Glutamatergic neuron (in vitro differentiated cells): Measurements from ENCODE around the gene AHNAK2. TPM values are rescaled to one million over a fixed set of nuclear protein-coding genes. Genes with fewer than 3 reads are reported as not detected.

Source experiments
- DNase-seq: peaks from one replicate; pipeline ENCODE4 v3.0.0; 2022
- H3K27ac Mint-ChIP-seq: one replicate; pipeline ENCODE4 v1.8.0; 2020; ENCODE audit warnings: mild to moderate bottlenecking, mixed read lengths, inconsistent platforms; ENCODE audit not compliant: unreplicated experiment
- H3K27me3 Mint-ChIP-seq: one replicate; pipeline ENCODE4 v1.8.0; 2020; ENCODE audit warnings: mild to moderate bottlenecking, moderate library complexity, mixed read lengths, inconsistent platforms; ENCODE audit not compliant: unreplicated experiment
- H3K36me3 Mint-ChIP-seq: one replicate; pipeline ENCODE4 v1.8.0; 2020; ENCODE audit warnings: mild to moderate bottlenecking, mixed read lengths, inconsistent platforms; ENCODE audit not compliant: unreplicated experiment
- H3K4me1 Mint-ChIP-seq: one replicate; pipeline ENCODE4 v1.8.0; 2020; ENCODE audit warnings: mild to moderate bottlenecking, low read depth, mixed read lengths, inconsistent platforms; ENCODE audit not compliant: unreplicated experiment
- H3K4me3 Mint-ChIP-seq: one replicate; pipeline ENCODE4 v1.8.0; 2020; ENCODE audit warnings: mild to moderate bottlenecking, mixed read lengths, inconsistent platforms; ENCODE audit not compliant: unreplicated experiment
- H3K9me3 Mint-ChIP-seq: one replicate; pipeline ENCODE4 v1.8.0; 2020; ENCODE audit warnings: mild to moderate bottlenecking, moderate library complexity, mixed read lengths, inconsistent platforms; ENCODE audit not compliant: unreplicated experiment
- total RNA-seq: library from RNA; stranded (reverse); fragmentation: NEBNext Ultra II Directional; extraction: Animal tissue kit (Norgen Biotek cat#: 25700); gene quantifications from one replicate; pipeline ENCODE4 v1.2.1, GENCODE V29; 2021; ENCODE audit not compliant: unreplicated experiment
- TF ChIP-seq, protein P1 (sequence below): fragments of 200-600 bp; sonication (generic); IDR thresholded peaks from one replicate; pipeline ENCODE4 v1.5.0; 2021; ENCODE audit not compliant: partially characterized antibody, unreplicated experiment

Gene AHNAK2
- total RNA-seq, 1 donor from 2014 or later, result 44.8 TPM

DNA sequence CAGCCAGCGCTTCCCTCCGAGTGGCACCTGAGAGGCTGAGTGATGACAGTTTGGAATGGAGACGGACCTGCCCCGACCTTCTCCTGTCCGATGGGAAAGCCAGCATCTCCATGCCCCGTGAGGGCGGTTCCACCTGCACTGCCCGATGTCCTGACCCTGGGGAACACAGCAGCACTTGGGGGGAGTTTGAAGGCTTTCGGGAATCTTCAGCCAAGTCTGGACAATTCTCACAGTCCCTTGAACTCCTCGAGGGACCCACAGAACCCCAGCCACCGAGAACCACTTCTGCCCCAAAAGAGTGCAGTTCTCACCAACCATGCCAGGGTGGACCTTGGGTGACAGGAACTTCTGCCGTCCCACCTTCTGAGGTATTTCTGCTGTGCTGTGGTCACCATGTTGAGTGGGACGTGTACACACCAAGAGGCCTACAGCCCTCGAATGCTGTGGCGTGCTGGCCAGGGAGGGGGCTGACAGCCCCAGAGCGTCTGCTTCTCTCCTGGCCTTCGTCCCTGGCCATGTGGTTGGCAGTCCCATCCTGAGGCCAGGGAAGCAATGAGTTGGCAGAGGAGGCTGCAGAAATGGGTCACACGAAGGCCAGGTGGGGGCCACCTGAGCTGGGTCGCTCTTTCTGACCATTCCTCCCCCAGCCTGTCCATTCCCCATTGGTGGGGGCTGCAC lies 8.5 kb upstream of the AHNAK2 start:
- H3K27ac Mint-ChIP-seq, result no peak overlapping the region
- H3K9me3 Mint-ChIP-seq, result peaks cover 7% of the 10 kb centered on the region
- no peak for DNase-seq
- TF ChIP-seq, protein P1, sequence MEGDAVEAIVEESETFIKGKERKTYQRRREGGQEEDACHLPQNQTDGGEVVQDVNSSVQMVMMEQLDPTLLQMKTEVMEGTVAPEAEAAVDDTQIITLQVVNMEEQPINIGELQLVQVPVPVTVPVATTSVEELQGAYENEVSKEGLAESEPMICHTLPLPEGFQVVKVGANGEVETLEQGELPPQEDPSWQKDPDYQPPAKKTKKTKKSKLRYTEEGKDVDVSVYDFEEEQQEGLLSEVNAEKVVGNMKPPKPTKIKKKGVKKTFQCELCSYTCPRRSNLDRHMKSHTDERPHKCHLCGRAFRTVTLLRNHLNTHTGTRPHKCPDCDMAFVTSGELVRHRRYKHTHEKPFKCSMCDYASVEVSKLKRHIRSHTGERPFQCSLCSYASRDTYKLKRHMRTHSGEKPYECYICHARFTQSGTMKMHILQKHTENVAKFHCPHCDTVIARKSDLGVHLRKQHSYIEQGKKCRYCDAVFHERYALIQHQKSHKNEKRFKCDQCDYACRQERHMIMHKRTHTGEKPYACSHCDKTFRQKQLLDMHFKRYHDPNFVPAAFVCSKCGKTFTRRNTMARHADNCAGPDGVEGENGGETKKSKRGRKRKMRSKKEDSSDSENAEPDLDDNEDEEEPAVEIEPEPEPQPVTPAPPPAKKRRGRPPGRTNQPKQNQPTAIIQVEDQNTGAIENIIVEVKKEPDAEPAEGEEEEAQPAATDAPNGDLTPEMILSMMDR, result no peak
- peak overlapping the region; percentile 77 for H3K4me3 Mint-ChIP-seq
- no peaks in the 10 kb centered on the region for H3K36me3 Mint-ChIP-seq
- H3K27me3 Mint-ChIP-seq, result peaks cover 12% of the 10 kb centered on the region
- H3K4me1 Mint-ChIP-seq, result peaks cover 7% of the 10 kb centered on the region

DNA sequence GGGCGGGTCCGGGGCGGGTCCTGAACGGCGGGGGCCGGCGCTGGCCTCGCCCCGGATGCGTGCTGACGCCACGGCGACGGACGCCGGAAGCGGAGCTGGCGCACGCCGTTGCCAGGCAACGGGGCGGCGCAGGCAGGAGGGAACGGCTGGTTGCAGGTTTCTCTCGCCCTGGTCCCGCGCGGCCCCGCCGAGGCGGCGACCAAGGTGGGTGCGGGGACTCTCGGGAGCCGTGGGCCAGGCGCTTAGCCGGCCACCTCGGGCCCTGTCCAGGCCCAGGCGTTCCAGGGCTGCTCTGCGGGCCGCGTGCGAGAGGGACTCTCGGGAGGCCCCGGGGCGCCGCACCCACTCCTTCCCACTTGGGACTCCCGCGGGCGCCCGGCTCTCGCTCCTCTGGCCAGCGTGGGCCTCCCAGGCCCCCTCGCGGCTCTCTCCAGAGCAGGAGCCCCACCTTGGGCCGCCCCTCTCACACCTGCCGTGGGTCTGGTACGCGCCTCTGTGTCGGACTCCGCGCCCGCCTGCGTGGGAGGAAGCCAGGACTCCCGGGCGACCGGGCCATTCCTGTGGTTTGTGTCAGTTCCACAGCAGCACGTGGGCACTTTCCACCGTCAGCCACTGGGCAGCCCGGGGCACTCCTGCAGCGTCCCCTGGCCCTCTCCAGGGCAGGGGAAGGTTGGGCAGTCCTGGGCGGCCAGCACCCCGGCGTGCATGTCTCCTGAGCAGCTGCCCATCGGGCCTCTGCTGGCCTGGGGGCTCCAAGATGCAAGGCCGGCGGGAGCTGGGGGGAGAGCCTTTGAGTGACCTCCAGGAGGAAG lies 7.7 kb upstream of the AHNAK2 start, which contains the start of gene CLBA1:
Gene CLBA1 (plus strand): TSS at position 114 of the 812 bp plus-strand sequence. CDS start 644 bp downstream, at position 758.
- Mint-ChIP-seq H3K4me1 (peaks cover 7% of the 10 kb centered on the region), H3K27ac (no peak within 1 kb of the TSS), H3K9me3 (peaks cover 7% of the 10 kb centered on the region), H3K27me3 (peaks cover 12% of the 10 kb centered on the region), H3K4me3 (peak within 1 kb of the TSS; percentile 77), H3K36me3 (no peaks in the 10 kb centered on the region)
- peak; percentile 91 for DNase-seq
- TF ChIP-seq, protein P1, result no peak

DNA sequence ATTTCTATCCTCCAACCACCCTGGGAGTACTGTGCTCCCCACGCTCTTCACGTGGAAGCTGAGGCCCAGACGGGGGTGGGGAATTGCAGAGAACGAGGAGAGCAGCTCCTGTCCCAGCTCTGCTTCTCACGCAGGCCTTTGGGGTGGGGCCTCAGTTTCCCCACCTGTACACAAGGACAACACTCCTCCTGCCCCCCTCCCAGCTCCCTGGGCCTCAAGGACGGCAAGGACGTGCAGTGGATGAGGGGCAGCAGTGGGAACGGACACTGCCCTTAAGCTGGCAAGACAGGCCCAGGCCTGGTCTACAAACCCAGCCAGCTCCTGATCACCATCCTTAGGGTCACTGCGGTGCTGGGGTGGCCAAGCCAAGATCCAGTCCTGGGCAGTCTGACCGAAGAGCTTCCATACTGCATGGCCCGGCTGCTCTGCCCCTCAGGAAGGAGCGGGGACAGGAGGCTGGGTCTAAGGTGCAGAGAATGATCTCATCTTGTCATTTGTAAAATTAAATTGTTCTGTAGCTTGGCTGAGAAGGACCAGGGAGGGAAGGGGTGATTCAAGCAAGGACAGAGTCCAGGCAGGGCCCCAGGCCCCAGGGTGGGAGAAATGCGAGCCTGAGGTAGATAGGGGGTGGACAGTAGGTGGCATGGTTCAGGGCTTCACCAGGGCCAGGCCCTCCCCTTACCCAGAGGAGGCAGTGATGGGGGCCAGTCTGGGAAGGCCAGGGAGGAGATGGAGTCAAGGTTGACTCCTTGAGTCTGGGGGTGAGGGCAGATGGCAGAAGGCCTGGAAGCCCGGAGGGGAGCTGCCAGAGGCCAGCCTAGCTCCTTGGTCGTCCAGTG lies 6.1 kb upstream of the AHNAK2 start:
- Mint-ChIP-seq H3K27ac (no peak overlapping the region), H3K9me3 (peaks cover 11% of the 10 kb centered on the region)
- DNase-seq, result no peak

DNA sequence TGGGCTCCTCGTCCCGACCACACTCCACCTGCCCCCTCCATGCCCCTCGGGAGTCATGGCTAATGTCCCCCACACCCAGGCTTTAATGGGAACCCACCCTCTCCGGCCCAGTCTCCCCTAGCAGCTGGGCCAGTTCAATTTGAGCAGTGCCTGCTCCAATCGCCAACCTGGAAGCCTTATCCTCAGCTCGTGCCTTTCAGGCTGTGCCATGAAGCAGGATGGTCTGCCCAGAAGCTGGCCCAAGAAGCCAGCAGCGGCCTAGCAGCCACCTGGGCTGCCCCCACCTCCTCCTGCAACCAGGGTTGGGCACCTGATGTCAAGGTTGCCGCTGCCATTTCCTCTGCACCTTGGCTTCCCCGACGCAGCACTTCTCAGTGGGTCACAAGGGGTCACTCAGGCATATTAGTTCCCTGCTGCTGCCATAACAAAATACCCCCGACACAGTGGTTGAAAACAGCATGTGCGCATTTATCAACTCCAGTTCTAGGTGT lies 5.1 kb upstream of the AHNAK2 start:
- peaks cover 13% of the 10 kb centered on the region for H3K9me3 Mint-ChIP-seq
- TF ChIP-seq, protein P1, result no peak
- H3K4me3 Mint-ChIP-seq, result no peak overlapping the region
- no peak for DNase-seq
- no peaks in the 10 kb centered on the region for H3K36me3 Mint-ChIP-seq
- H3K4me1 Mint-ChIP-seq, result peaks cover 3% of the 10 kb centered on the region
- H3K27me3 Mint-ChIP-seq, result peaks cover 19% of the 10 kb centered on the region
- no peak overlapping the region for H3K27ac Mint-ChIP-seq

More for the DNA sequence above, 6.1 kb upstream of the AHNAK2 start:
- Mint-ChIP-seq H3K27me3 (peaks cover 18% of the 10 kb centered on the region), H3K4me3 (peak overlapping the region; percentile 8), H3K36me3 (no peaks in the 10 kb centered on the region), H3K4me1 (peaks cover 3% of the 10 kb centered on the region)
- TF ChIP-seq, protein P1, result no peak
